Measurements from ENCODE around the gene ATF3. TPM values are rescaled to one million over a fixed set of nuclear protein-coding genes. Genes with fewer than 3 reads are reported as not detected.

ATF3 gene
- total RNA-seq, 1 experiment from 2014 or later, result 21.8 TPM

GRCh38 chr1:212644866-212645545 lies 36.4 kb downstream of the ATF3 start:
- no peaks in the 10 kb centered on the region for H3K9me3 Mint-ChIP-seq (ENCODE audit: unreplicated experiment)
- Histone ChIP-seq H3K4me1 (peaks cover 11% of the 10 kb centered on the region), H3K9me3 (no peaks in the 10 kb centered on the region), H3K27me3 (replicated peaks; ENCODE audit: control insufficient read depth, insufficient read depth, low read length) (no peaks in the 10 kb centered on the region), H3K36me3 (ENCODE audit: control insufficient read depth, insufficient read depth, low read length) (no peaks in the 10 kb centered on the region), H3K4me3 (ENCODE audit: low read depth, low read length) (no peak overlapping the region)
- no peak overlapping the region for H3K27ac Mint-ChIP-seq (ENCODE audit: unreplicated experiment)
- no peak for DNase-seq
- no peak for TF ChIP-seq CTCF (IDR thresholded peaks at IDR 0.05; ENCODE audit: insufficient read depth in 1 of 2, low read depth in 1 of 2, low read length in 1 of 2, severe bottlenecking in 1 of 2, unreplicated experiment in 1 of 2)
- no peaks in the 10 kb centered on the region for H3K36me3 Mint-ChIP-seq (ENCODE audit: insufficient read depth, unreplicated experiment)
- BruUV-seq (replicated peaks), result no TSS peak
- H3K27me3 Mint-ChIP-seq (ENCODE audit: insufficient read depth, unreplicated experiment), result peaks cover 3% of the 10 kb centered on the region
- peaks cover 14% of the 10 kb centered on the region for H3K4me1 Mint-ChIP-seq (ENCODE audit: low read depth, unreplicated experiment)
- CTCF ChIA-PET, result no interaction called here
- intact Hi-C loops (cut with micrococcal nuclease; ENCODE audit: unreplicated experiment), result no loop called here
- POLR2A ChIA-PET, result no interaction called here
- no peak overlapping the region for H3K4me3 Mint-ChIP-seq (ENCODE audit: unreplicated experiment)

GRCh38 chr1:212645546-212646543 lies 37.3 kb downstream of the ATF3 start:
- Histone ChIP-seq H3K36me3 (ENCODE audit: control insufficient read depth, insufficient read depth, low read length) (no peaks in the 10 kb centered on the region), H3K27me3 (replicated peaks; ENCODE audit: control insufficient read depth, insufficient read depth, low read length) (no peaks in the 10 kb centered on the region), H3K4me1 (peaks cover 11% of the 10 kb centered on the region), H3K9me3 (no peaks in the 10 kb centered on the region), H3K4me3 (ENCODE audit: low read depth, low read length) (no peak overlapping the region)
- ChIA-PET CTCF (no interaction called here), POLR2A (interaction anchor here (0.6 kb wide), 1 partner anchor 37 kb away, joined by 3 read pairs; the partner anchor contains the start of gene ATF3)
- DNase-seq, result no peak
- H3K9me3 Mint-ChIP-seq (ENCODE audit: unreplicated experiment), result no peaks in the 10 kb centered on the region
- TF ChIP-seq CTCF (IDR thresholded peaks at IDR 0.05; ENCODE audit: insufficient read depth in 1 of 2, low read depth in 1 of 2, low read length in 1 of 2, severe bottlenecking in 1 of 2, unreplicated experiment in 1 of 2), result no peak
- no peaks in the 10 kb centered on the region for H3K36me3 Mint-ChIP-seq (ENCODE audit: insufficient read depth, unreplicated experiment)
- H3K4me3 Mint-ChIP-seq (ENCODE audit: unreplicated experiment), result no peak overlapping the region
- no TSS peak for BruUV-seq (replicated peaks)
- no peak overlapping the region for H3K27ac Mint-ChIP-seq (ENCODE audit: unreplicated experiment)
- intact Hi-C loops (cut with micrococcal nuclease; ENCODE audit: unreplicated experiment), result no loop called here
- peaks cover 14% of the 10 kb centered on the region for H3K4me1 Mint-ChIP-seq (ENCODE audit: low read depth, unreplicated experiment)
- H3K27me3 Mint-ChIP-seq (ENCODE audit: insufficient read depth, unreplicated experiment), result peaks cover 1% of the 10 kb centered on the region

GRCh38 chr1:212646588-212646987 lies 38.0 kb downstream of the ATF3 start:
- ChIA-PET POLR2A (no interaction called here), CTCF (no interaction called here)
- H3K36me3 Mint-ChIP-seq (ENCODE audit: insufficient read depth, unreplicated experiment), result no peaks in the 10 kb centered on the region
- no peaks in the 10 kb centered on the region for H3K9me3 ChIP-seq
- peaks cover 14% of the 10 kb centered on the region for H3K4me1 Mint-ChIP-seq (ENCODE audit: low read depth, unreplicated experiment)
- peaks cover 11% of the 10 kb centered on the region for H3K4me1 ChIP-seq
- no peaks in the 10 kb centered on the region for H3K27me3 Mint-ChIP-seq (ENCODE audit: insufficient read depth, unreplicated experiment)
- BruUV-seq (replicated peaks), result no TSS peak
- no peak overlapping the region for H3K27ac Mint-ChIP-seq (ENCODE audit: unreplicated experiment)
- TF ChIP-seq CTCF (IDR thresholded peaks at IDR 0.05; ENCODE audit: insufficient read depth in 1 of 2, low read depth in 1 of 2, low read length in 1 of 2, severe bottlenecking in 1 of 2, unreplicated experiment in 1 of 2), result no peak
- H3K36me3 ChIP-seq (ENCODE audit: control insufficient read depth, insufficient read depth, low read length), result no peaks in the 10 kb centered on the region
- H3K4me3 Mint-ChIP-seq (ENCODE audit: unreplicated experiment), result no peak overlapping the region
- no peaks in the 10 kb centered on the region for H3K9me3 Mint-ChIP-seq (ENCODE audit: unreplicated experiment)
- H3K27me3 ChIP-seq (replicated peaks; ENCODE audit: control insufficient read depth, insufficient read depth, low read length), result no peaks in the 10 kb centered on the region
- H3K4me3 ChIP-seq (ENCODE audit: low read depth, low read length), result no peak overlapping the region
- intact Hi-C loops (cut with micrococcal nuclease; ENCODE audit: unreplicated experiment), result no loop called here
- DNase-seq, result no peak

All from Caco-2 (cell line).